Astrocyte (in vitro differentiated cells and primary cell): Measurements from ENCODE around the gene NEK3. TPM values are rescaled to one million over a fixed set of nuclear protein-coding genes. Genes with fewer than 3 reads are reported as not detected.

Experiments
- total RNA-seq: library from RNA; stranded (reverse); gene quantifications from 2 replicates; pipeline ENCODE4 v1.2.1, GENCODE V29; 2021

Gene NEK3
- total RNA-seq, 1 donor from 2014 or later = 13.9 TPM

Other genes with a start within 250 kb of the NEK3 start
- gene ATP7B, start 148.1 kb downstream of the NEK3 start, total RNA-seq = 9.2 and 12.3 TPM in 2 replicates
- 57.7 and 62.1 TPM in 2 replicates for gene ALG11, start 147.2 kb downstream of the NEK3 start, total RNA-seq
- gene UTP14C, start 134.9 kb downstream of the NEK3 start, total RNA-seq = 20.6 and 23.9 TPM in 2 replicates
- 0.34 and 0.50 TPM in 2 replicates for gene NEK5, start 30.5 kb downstream of the NEK3 start, total RNA-seq
- 14.4 and 18.7 TPM in 2 replicates for gene THSD1, start 246.6 kb upstream of the NEK3 start, total RNA-seq